GM12875 (cell line): ENCODE data around the gene SPATA12.
"Not testable (repeated sequence)": the region's sequence is repeated elsewhere in the genome, so short reads cannot be mapped to it uniquely, and the experiment has no call there.

Experiments used
- H3K4me3 ChIP-seq: one replicate; pipeline ENCODE4 v1.5.1; 2011; ENCODE audit warnings: low read depth, low read length, control low read depth
- TF ChIP-seq, protein P1 (sequence below): IDR thresholded peaks from 2 replicates; pipeline ENCODE4 v1.5.1; 2011; ENCODE audit warnings: low read depth, mild to moderate bottlenecking, control low read depth, inconsistent platforms, low read length, moderate library complexity, borderline replicate concordance; ENCODE audit not compliant: insufficient read depth

Gene SPATA12

DNA sequence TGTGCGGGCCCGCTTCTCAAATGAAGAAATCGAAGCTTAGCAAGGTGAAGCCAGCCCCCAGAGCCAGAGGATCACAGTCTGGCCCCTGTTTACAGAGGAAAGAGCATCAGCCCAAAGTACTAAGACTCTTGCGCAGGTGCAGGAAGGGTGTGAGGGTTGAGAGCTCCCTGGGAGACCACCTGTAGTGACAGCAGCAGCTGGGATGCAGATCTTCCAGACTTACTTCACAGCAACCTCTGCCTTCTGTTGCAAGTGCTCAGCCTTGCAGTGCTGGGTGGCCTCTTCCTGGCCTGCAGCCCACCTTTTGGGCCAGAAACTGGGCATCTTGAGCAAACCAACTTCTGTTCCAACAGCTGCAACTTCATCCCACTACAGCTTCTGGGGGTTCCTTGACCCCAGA, 19.7 kb downstream of the SPATA12 start:
- no peak overlapping the region for H3K4me3 ChIP-seq
- TF ChIP-seq, protein P1, sequence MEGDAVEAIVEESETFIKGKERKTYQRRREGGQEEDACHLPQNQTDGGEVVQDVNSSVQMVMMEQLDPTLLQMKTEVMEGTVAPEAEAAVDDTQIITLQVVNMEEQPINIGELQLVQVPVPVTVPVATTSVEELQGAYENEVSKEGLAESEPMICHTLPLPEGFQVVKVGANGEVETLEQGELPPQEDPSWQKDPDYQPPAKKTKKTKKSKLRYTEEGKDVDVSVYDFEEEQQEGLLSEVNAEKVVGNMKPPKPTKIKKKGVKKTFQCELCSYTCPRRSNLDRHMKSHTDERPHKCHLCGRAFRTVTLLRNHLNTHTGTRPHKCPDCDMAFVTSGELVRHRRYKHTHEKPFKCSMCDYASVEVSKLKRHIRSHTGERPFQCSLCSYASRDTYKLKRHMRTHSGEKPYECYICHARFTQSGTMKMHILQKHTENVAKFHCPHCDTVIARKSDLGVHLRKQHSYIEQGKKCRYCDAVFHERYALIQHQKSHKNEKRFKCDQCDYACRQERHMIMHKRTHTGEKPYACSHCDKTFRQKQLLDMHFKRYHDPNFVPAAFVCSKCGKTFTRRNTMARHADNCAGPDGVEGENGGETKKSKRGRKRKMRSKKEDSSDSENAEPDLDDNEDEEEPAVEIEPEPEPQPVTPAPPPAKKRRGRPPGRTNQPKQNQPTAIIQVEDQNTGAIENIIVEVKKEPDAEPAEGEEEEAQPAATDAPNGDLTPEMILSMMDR, result no peak

DNA sequence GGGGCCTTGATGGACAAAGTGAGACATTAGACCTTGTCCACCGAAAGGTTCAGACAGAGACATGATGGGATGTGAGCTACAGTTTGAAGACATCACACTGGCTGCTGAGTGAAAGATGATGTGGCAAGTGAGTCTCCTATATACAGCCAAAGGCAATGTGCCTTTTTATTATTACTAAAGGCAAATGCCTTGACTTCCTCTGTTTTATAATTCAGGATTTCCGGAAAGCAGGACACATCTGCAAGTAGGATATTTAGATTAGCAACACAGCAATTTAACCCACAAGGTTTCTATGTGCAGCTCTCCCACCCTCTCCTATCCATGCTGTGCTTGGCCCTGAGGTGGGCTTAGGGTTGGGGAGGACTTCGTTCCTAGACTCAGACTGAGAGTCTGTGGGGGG, 20.7 kb downstream of the SPATA12 start:
- no peak overlapping the region for H3K4me3 ChIP-seq
- TF ChIP-seq, protein P1, result no peak

DNA sequence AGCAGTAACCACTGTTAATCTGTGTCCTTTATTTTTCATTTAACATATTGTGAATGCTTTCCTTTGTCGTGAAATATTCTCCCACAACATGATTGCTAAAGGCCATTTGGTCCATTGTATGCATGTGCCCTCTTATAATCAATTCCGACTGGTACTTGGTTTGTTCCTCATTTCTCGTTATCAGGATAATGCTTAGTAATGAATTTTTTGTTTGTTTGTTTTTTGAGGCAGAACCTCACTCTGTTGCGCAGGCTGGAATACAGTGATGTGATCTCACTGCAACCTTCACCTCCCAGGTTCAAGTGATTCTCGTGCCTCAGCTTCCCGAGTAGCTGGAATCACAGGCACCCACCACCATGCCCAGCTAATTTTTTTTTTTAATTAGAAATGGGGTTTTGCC, 22.0 kb downstream of the SPATA12 start:
- H3K4me3 ChIP-seq, result no peak overlapping the region
- TF ChIP-seq, protein P1, result no peak

DNA sequence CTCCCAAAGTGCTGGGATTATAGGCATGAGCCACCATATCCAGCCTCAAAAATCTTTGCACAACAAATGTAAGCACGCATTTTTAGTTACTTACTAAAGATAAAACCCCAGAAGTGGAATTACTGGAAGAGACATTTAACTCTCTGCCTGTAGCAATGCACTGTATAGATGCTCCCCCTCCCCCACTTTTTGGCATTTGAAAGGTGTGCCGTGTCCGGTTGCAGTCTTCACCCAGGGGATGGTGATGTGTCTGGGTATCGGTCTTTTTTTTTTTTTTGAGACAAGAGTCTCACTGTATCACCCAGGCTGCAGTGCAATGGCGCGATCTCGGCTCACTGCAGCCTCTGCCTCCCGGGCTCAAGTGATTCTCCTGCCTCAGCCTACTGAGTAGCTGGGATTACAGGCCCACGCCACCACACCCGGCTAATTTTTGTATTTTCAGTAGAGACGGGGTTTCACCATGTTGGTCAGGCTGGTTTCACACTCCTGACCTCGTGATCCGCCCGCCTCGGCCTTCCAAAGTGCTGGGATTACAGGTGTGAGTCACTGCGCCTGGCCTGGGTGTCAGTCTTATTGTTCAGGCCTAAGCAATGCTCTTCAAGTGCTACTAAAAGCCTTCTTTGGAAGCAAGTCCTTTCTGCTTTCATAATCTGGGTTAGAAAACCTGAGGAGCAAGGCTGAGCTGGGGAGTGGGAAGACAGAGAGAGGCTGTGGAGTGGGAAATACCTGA, 23.0 kb downstream of the SPATA12 start:
- H3K4me3 ChIP-seq, result not testable (repeated sequence)

DNA sequence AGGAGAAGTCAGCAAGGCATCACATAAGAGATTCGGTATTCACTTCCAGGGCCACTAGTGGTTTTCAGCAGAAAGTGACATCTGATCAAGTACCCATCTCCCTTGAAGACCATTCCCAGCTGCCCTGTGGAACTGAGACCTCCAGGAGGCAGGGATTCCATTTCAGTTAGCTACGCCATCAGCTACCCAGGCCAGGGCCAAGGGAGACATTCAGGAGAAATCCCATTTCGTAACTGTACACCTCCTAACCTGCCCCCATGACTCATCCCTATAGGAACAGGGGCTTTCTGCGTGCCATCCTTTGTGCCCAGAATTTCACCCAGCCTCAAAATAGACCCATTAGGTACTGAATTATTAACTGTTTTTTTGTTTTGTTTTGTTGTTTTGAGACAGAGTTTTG, 24.7 kb downstream of the SPATA12 start:
- no peak overlapping the region for H3K4me3 ChIP-seq
- TF ChIP-seq, protein P1, result no peak

DNA sequence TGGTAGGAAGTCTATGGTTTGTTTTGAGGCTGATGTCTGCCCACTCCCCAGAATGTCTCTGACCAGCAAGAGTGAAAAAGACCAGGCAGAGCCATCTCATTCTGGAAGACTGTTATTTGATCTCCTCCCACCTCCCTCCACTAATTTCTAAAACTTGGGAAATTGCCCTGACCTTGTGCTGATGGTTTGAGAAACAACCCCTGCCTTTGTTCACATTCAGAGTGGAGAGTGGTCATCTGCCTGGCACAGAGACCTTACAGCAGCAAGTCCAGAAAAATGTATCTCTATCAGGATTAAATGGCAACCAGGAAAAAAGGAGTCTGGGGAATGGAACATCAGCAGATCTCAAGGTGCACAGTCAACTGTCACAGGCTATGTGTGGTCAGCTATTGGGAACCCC, 25.7 kb downstream of the SPATA12 start:
- no peak overlapping the region for H3K4me3 ChIP-seq
- TF ChIP-seq, protein P1, result no peak

DNA sequence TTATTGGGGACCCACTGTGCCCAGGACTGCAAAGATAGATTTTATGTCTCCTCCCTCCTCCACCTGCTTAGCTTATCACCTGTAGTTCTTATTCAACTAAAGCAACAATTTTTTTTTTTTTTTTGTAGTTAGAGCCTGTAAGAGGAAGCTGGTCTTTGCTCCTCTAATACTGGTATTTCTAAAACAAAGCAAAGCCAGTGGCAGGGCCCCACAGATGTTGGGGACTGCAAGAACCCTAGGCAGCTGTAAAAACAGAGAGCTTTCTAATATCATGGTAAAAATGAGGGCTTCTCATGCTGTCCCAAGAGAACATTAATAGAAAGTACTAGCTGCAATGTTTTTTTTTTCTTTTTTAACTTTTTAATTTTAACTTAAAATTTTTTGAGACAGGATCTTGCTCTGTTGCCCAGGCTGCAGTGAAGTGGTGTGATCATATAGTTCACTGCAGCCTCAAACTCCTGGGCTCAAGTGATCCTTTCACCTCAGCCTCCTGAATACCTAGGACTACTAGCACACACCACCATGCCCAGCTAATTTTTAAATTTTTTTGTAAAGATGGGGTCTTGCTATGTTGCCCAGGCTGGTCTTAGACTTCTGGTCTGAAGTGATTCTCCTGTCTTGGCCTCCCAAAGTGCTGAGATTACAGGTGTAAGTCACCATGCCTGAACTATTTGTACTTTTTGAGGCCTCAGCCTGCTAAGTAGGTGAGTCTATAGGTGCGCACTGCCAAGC, 27.1 kb downstream of the SPATA12 start:
- TF ChIP-seq, protein P1, result no peak
- no peak overlapping the region for H3K4me3 ChIP-seq
